ENCODE data around the gene PRRC2A. TPM values are rescaled to one million over a fixed set of nuclear protein-coding genes. Genes with fewer than 3 reads are reported as not detected.

Gene PRRC2A
- total and polyA plus RNA-seq, 8 donors, result 49.4 to 125 (median 93.7) TPM

DNA sequence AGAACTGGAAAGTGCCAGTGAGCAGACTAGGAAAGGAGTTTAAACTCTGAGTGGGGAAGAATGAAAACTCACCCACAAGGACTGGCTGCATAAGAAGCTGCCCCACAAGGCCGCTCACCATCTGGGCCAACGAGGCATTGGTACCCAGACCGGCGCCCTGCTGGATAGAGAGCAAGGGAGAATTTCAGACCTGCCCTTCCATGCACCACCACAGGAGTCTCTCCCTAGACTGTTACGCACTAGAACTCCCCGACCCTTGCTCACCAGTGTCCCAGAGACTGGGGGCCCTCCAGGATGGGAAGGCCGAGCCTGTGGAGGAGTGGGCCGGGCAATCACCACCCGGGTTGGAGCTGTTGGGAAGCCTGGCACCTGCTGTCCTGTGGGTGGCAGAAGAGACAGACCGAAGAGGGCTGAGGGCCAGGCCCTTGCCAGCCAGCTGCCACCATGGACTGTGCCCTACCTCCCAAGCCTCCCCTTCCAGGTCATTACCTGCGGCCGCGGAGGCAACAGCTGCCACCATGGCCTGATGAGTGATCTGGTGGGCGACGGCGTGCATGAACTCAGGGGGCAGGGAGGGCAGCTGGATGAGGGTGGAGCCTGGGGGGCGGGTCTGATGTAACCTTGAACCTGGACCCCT lies 23.4 kb downstream of the PRRC2A start:
- intact Hi-C loops (cut with DNase I; ENCODE audit: low total_unique reads), result no loop called here
- Histone ChIP-seq H3K27me3 (no peaks in the 10 kb centered on the region), H3K27ac (no peak overlapping the region), H3K4me3 (no peak overlapping the region), H3K36me3 (peaks cover 99 to 100% (median 100%) of the 10 kb centered on the region in 4 donors), H3K9me3 (no peaks in the 10 kb centered on the region), H3K4me1 (peaks cover 0 to under 1% (median 0%) of the 10 kb centered on the region in 4 donors)
- TF ChIP-seq POLR2AphosphoS5 (IDR thresholded peaks at IDR 0.05), result no peak
- TF ChIP-seq, protein P1, sequence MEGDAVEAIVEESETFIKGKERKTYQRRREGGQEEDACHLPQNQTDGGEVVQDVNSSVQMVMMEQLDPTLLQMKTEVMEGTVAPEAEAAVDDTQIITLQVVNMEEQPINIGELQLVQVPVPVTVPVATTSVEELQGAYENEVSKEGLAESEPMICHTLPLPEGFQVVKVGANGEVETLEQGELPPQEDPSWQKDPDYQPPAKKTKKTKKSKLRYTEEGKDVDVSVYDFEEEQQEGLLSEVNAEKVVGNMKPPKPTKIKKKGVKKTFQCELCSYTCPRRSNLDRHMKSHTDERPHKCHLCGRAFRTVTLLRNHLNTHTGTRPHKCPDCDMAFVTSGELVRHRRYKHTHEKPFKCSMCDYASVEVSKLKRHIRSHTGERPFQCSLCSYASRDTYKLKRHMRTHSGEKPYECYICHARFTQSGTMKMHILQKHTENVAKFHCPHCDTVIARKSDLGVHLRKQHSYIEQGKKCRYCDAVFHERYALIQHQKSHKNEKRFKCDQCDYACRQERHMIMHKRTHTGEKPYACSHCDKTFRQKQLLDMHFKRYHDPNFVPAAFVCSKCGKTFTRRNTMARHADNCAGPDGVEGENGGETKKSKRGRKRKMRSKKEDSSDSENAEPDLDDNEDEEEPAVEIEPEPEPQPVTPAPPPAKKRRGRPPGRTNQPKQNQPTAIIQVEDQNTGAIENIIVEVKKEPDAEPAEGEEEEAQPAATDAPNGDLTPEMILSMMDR (IDR thresholded peaks at IDR 0.05), result no peak
- TF ChIP-seq POLR2A (IDR thresholded peaks at IDR 0.05), result no peak
- no peak for TF ChIP-seq EP300 (IDR thresholded peaks at IDR 0.05)
- DNase-seq, result no peak
- WGBS, 5 donors, result 80 to 90% (median 89%) methylated on average over 11 to 17 of the region's 17 CpGs

DNA sequence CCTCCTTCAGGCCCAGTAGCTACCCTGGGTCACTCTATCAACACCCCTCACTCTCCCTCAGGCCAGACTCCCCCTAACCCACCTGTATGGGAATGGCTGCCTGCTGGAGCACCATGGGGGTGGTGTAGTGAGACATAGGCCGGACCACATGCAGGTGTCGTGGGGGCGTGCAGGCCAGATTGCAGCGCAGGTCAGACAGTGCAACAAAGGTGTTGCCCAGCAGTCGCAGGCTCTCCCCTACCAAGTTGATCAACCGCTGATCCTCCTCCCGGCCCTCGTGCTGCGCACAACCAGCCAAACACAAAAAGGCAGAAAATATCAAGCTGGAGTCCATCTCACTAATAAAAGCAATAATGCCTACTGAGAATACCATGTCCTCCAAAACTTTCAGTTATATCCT lies 24.8 kb downstream of the PRRC2A start:
- Histone ChIP-seq H3K9me3 (no peaks in the 10 kb centered on the region), H3K4me1 (peaks cover 0 to 15% (median 7%) of the 10 kb centered on the region in 4 donors), H3K27me3 (no peaks in the 10 kb centered on the region), H3K27ac (no peak overlapping the region), H3K36me3 (peaks cover 93 to 100% (median 99%) of the 10 kb centered on the region in 4 donors), H3K4me3 (no peak overlapping the region)
- no peak for DNase-seq
- TF ChIP-seq POLR2AphosphoS5 (IDR thresholded peaks at IDR 0.05) (no peak), EP300 (IDR thresholded peaks at IDR 0.05) (no peak), POLR2A (IDR thresholded peaks at IDR 0.05) (no peak)
- TF ChIP-seq, protein P1 (IDR thresholded peaks at IDR 0.05), result no peak
- 93 to 96% (median 95%) methylated on average over 9 of the region's 9 CpGs for WGBS, 5 donors
- intact Hi-C loops (cut with DNase I; ENCODE audit: low total_unique reads), result no loop called here

DNA sequence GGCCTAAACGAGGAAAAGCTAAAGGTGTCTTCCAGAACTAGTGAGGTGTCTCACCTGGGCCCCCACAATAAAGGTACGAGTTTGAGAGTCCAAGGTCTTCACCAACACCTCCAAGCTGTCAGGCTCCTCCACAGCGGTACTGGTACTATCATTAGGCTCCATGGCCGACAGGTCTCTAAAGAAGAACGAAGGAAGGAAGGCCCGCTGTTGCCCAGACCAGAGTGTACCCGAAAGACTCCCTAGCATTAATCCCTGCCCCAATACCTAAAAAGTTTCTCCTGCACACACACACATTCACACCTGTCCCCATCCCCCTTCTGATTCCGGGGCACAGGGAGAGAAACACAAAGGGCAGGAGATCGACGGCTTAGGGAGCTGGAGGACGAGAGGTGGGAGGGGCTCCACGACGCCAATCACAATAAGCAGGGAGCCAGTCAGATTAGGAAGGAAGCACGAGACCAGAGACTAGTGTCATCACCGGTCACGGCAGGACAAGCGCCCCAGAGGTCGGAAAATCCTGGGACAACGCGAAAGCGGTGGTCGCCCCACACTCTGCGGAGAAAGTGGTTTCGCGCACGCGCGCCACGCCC lies 31.2 kb downstream of the PRRC2A start:
- intact Hi-C loops (cut with DNase I; ENCODE audit: low total_unique reads), result no loop called here
- Histone ChIP-seq H3K27me3 (no peaks in the 10 kb centered on the region), H3K9me3 (no peaks in the 10 kb centered on the region), H3K36me3 (peaks cover 31 to 65% (median 56%) of the 10 kb centered on the region in 4 donors), H3K4me3 (peak overlapping the region; percentile 67 to 87 (median 82)), H3K4me1 (peaks cover 16 to 55% (median 39%) of the 10 kb centered on the region in 4 donors), H3K27ac (peak overlapping the region; percentile 97 to 99 (median 98))
- TF ChIP-seq, protein P1 (IDR thresholded peaks at IDR 0.05), result no peak
- peak in 2 of 3 donors; percentile 20 to 34 for TF ChIP-seq POLR2AphosphoS5 (IDR thresholded peaks at IDR 0.05)
- peak in 1 of 2 donors; percentile 93 for DNase-seq
- WGBS, 5 donors, result 0 to 2% (median 1%) methylated on average over 15 to 29 of the region's 29 CpGs

DNA sequence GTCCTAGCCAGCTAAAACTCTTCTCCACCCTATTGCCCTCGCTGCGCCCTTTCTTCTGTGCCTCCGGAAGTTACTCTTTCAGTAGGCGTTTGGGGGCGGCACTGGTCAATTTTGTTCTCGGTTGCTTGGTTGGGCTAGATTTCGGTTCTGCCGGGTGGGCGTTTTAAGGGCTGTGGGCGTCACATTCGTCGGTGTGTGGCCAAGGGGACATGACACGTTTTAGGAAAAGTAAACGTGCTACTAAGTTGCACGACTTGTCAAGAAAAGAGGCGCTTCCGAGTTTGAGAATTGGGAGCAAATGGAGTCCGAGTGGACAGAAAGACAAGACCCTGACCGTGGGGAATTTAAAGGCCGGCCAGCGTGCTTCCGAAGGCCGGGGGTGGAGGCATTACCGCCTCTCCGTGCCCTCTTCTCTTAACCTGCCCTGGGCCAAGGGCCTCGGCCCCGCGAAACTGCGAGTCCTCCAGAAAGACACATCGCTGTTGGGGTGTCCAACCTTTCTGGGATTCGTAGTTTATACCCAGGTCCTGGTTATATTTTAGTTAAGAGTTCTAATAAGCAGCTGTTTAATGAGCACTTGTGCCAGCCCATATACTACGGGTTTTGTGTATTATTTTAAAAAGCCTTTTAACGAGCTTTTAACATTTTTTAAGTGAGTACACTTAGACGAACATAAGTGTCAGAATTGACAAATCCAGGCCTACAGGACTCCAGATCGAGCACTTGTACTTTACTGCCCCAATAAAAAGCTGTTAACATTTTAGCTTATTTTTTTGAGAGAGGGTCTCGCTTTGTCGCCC lies 32.6 kb downstream of the PRRC2A start:
- H3K9me3 ChIP-seq, result no peaks in the 10 kb centered on the region
- H3K27ac ChIP-seq, result peak overlapping the region; percentile 97 to 99 (median 98)
- peak overlapping the region; percentile 67 to 87 (median 82) for H3K4me3 ChIP-seq
- TF ChIP-seq EP300 (IDR thresholded peaks at IDR 0.05) (no peak), POLR2AphosphoS5 (IDR thresholded peaks at IDR 0.05) (peak in 2 of 3 donors; percentile 78 to 80), POLR2A (IDR thresholded peaks at IDR 0.05) (peak in 1 of 4 donors; percentile 37)
- TF ChIP-seq, protein P1 (IDR thresholded peaks at IDR 0.05), result peak in 1 of 7 experiments; percentile 3
- 7 to 9% (median 7%) methylated on average over 37 of the region's 37 CpGs for WGBS, 5 donors
- H3K4me1 ChIP-seq, result peaks cover 20 to 67% (median 51%) of the 10 kb centered on the region in 4 donors
- no peaks in the 10 kb centered on the region for H3K27me3 ChIP-seq
- DNase-seq, result peak in 1 of 2 donors; percentile 89
- peaks cover 24 to 63% (median 54%) of the 10 kb centered on the region in 4 donors for H3K36me3 ChIP-seq
- intact Hi-C loops (cut with DNase I; ENCODE audit: low total_unique reads), result no loop called here
